SK-N-SH treated with all-trans-retinoic acid at 6 μM for 48 hours (cell line): ENCODE results near the gene RSPH10B2.
"Not testable (repeated sequence)": the region's sequence is repeated elsewhere in the genome, so short reads cannot be mapped to it uniquely, and the experiment has no call there.

Experiments used
- ATAC-seq: fragments of 200-7000 bp; cut with Tn5 transposase; 3 replicates; pipeline ENCODE4 v1.9.1; 2020; ENCODE audit warnings: mild to moderate bottlenecking, moderate library complexity

Gene RSPH10B2

GRCh38 chr7:6845971-6846449 is 92.1 kb downstream of the RSPH10B2 start:
- not testable (repeated sequence) for ATAC-seq

DNA sequence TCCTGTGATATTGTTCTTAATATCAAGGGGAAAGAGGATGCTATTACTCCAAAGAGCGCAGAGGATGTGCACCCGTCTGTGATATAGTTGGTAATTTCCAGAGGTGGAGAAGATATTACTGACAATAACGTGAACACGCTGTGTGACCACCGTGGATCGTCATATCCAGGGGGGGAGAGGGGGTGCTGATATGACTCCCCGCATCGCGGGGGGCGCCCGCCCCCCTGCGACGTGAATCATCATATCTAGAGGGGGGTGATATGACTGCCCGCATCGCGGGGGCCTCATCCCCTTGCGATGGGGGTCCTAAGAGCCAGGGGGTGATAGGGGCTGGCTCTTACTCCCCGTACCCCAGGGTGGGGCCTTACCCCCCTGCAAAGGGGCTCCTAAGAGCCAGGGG is 93.8 kb downstream of the RSPH10B2 start:
- not testable (repeated sequence) for ATAC-seq
